ENCODE results near the gene NEMP1. TPM values are rescaled to one million over a fixed set of nuclear protein-coding genes. Genes with fewer than 3 reads are reported as not detected.
A peak's percentile ranks its signal among the peaks of the same experiment; 100 is the strongest.

Gene NEMP1
- total and polyA plus RNA-seq, 2 donors = 9.5 to 19.5 TPM

DNA sequence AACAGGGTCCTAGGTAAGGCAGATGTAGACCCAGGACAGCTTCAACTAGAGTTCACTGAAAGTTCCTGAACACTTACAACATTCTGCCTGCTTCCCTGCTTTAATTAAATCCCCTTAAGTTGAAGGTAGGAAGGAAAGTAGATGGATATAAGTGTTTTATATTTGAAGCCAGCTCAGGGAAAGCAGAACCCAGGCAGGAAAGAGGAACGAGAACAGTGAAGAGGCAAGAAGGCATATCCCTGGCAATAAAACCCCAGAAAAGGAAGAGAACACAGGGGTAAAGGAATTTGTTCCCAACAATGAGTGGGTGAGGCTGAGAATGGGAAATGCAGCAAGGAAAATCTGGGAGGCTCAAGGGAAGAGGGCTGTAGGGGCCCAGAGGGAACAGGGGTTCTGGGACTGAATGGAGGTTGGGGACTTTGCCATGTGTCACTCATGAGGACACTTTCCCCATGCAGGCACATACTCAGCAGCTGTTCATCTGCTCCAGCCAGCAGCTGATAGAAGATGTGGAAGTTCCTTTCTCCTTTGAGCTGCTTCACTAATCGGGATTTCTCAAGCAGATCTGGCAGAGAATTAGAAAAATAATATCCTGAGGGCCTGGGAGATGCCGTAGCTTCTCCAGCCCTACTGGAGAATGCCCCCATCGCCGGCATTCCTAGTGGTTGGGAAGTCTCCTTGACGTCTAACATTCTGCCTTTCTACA lies 32.4 kb downstream of the NEMP1 start:
- H3K27ac ChIP-seq (ENCODE audit: low read depth in 1 of 2, low read length in 1 of 2) = peak overlapping the region in 1 of 2 donors; percentile 84
- H3K4me3 ChIP-seq (ENCODE audit: low read length in 2 of 2) = no peak overlapping the region
- no peak for DNase-seq (ENCODE audit: low read depth in 6 of 9, low spot score in 9 of 9)
- H3K9me3 ChIP-seq (ENCODE audit: control insufficient read depth in 2 of 2, insufficient read depth in 1 of 2, low read length in 1 of 2) = no peaks in the 10 kb centered on the region
- H3K4me1 ChIP-seq (ENCODE audit: control insufficient read depth in 2 of 2, insufficient read depth in 2 of 2, low read length in 2 of 2) = peaks cover 29 to 42% of the 10 kb centered on the region in 2 donors
- 87% methylated on average over 6 of the region's 6 CpGs for WGBS
- H3K27me3 ChIP-seq (ENCODE audit: control insufficient read depth in 2 of 2, insufficient read depth in 1 of 2, low read length in 1 of 2) = no peaks in the 10 kb centered on the region
- no peaks in the 10 kb centered on the region for H3K36me3 ChIP-seq (ENCODE audit: control insufficient read depth in 2 of 2, insufficient read depth in 2 of 2, low read length in 1 of 2)

- H3K36me3 ChIP-seq (ENCODE audit: control insufficient read depth in 2 of 2, insufficient read depth in 2 of 2, low read length in 1 of 2) = no peaks in the 10 kb centered on the region
- no peak overlapping the region for H3K4me3 ChIP-seq (ENCODE audit: low read length in 2 of 2)
- 96% methylated on average over 3 of the region's 3 CpGs for WGBS
- H3K4me1 ChIP-seq (ENCODE audit: control insufficient read depth in 2 of 2, insufficient read depth in 2 of 2, low read length in 2 of 2) = peaks cover 34 to 50% of the 10 kb centered on the region in 2 donors
- DNase-seq (ENCODE audit: low read depth in 6 of 9, low spot score in 9 of 9) = no peak
- H3K27me3 ChIP-seq (ENCODE audit: control insufficient read depth in 2 of 2, insufficient read depth in 1 of 2, low read length in 1 of 2) = no peaks in the 10 kb centered on the region
- H3K27ac ChIP-seq (ENCODE audit: low read depth in 1 of 2, low read length in 1 of 2) = no peak overlapping the region
- no peaks in the 10 kb centered on the region for H3K9me3 ChIP-seq (ENCODE audit: control insufficient read depth in 2 of 2, insufficient read depth in 1 of 2, low read length in 1 of 2)
Observed at GRCh38 chr12:57044889-57045288, 33.7 kb downstream of the NEMP1 start.

- Histone ChIP-seq H3K4me1 (ENCODE audit: control insufficient read depth in 2 of 2, insufficient read depth in 2 of 2, low read length in 2 of 2) (peaks cover 38 to 54% of the 10 kb centered on the region in 2 donors), H3K27me3 (ENCODE audit: control insufficient read depth in 2 of 2, insufficient read depth in 1 of 2, low read length in 1 of 2) (no peaks in the 10 kb centered on the region), H3K36me3 (ENCODE audit: control insufficient read depth in 2 of 2, insufficient read depth in 2 of 2, low read length in 1 of 2) (no peaks in the 10 kb centered on the region), H3K4me3 (ENCODE audit: low read length in 2 of 2) (no peak overlapping the region), H3K9me3 (ENCODE audit: control insufficient read depth in 2 of 2, insufficient read depth in 1 of 2, low read length in 1 of 2) (no peaks in the 10 kb centered on the region), H3K27ac (ENCODE audit: low read depth in 1 of 2, low read length in 1 of 2) (no peak overlapping the region)
- WGBS = 97% methylated on average over 6 of the region's 6 CpGs
- no peak for DNase-seq (ENCODE audit: low read depth in 6 of 9, low spot score in 9 of 9)
Observed at GRCh38 chr12:57044468-57044867, 34.1 kb downstream of the NEMP1 start.

DNA sequence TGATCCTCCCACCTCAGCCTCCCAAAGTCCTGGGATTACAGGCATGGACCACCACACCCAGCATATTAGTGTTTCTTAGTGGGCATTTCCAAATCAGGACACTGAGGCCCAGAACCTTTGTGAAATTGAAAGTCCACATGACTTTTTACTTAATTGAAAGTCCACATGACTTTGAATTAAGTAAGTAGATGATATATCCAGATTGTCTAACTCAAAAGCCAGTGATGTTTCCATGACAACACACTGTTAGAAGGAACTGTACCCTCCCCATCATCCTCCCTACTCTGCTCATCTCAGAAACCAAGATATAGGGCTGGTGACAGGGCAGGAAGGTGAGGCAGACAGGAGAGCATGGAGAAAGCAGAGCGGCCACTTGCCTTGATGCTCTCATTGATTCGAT lies 35.9 kb downstream of the NEMP1 start:
- Histone ChIP-seq H3K4me1 (ENCODE audit: control insufficient read depth in 2 of 2, insufficient read depth in 2 of 2, low read length in 2 of 2) (peaks cover 36 to 39% of the 10 kb centered on the region in 2 donors), H3K9me3 (ENCODE audit: control insufficient read depth in 2 of 2, insufficient read depth in 1 of 2, low read length in 1 of 2) (peaks cover 0 to 3% of the 10 kb centered on the region in 2 donors), H3K36me3 (ENCODE audit: control insufficient read depth in 2 of 2, insufficient read depth in 2 of 2, low read length in 1 of 2) (no peaks in the 10 kb centered on the region), H3K27ac (ENCODE audit: low read depth in 1 of 2, low read length in 1 of 2) (no peak overlapping the region), H3K27me3 (ENCODE audit: control insufficient read depth in 2 of 2, insufficient read depth in 1 of 2, low read length in 1 of 2) (no peaks in the 10 kb centered on the region), H3K4me3 (ENCODE audit: low read length in 2 of 2) (no peak overlapping the region)
- DNase-seq (ENCODE audit: low read depth in 6 of 9, low spot score in 9 of 9) = no peak
- WGBS = 100% methylated on average over 2 of the region's 2 CpGs

DNA sequence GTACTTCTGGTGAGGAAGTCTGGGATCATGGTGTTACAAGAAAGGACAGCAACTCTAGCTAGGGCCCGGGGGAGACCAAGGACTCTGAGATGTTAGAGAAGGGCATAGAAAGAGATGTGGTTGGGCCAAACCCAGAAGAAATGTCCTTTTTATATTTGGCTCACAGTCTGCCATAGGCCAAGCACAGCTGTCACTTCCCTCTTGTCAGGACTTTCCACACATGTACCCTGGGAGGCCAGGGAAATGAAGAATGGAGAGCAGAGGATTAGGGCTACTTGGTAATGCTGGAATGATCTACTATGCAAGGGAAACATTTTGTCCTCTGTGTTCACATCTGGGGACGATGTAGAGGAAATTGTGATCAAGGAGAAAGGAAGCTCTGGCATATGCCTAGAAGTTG lies 37.8 kb downstream of the NEMP1 start:
- peaks cover 16 to 20% of the 10 kb centered on the region in 2 donors for H3K4me1 ChIP-seq (ENCODE audit: control insufficient read depth in 2 of 2, insufficient read depth in 2 of 2, low read length in 2 of 2)
- no peak for DNase-seq (ENCODE audit: low read depth in 6 of 9, low spot score in 9 of 9)
- WGBS = 49% methylated on average over 2 of the region's 2 CpGs

GRCh38 chr12:57040211-57040610 lies 38.4 kb downstream of the NEMP1 start:
- no peak overlapping the region for H3K27ac ChIP-seq (ENCODE audit: low read depth in 1 of 2, low read length in 1 of 2)
- no peak for DNase-seq (ENCODE audit: low read depth in 6 of 9, low spot score in 9 of 9)

More for the DNA sequence above, 37.8 kb downstream of the NEMP1 start:
- no peak overlapping the region for H3K27ac ChIP-seq (ENCODE audit: low read depth in 1 of 2, low read length in 1 of 2)
- no peak overlapping the region for H3K4me3 ChIP-seq (ENCODE audit: low read length in 2 of 2)
- H3K36me3 ChIP-seq (ENCODE audit: control insufficient read depth in 2 of 2, insufficient read depth in 2 of 2, low read length in 1 of 2) = no peaks in the 10 kb centered on the region
- H3K9me3 ChIP-seq (ENCODE audit: control insufficient read depth in 2 of 2, insufficient read depth in 1 of 2, low read length in 1 of 2) = peaks cover 0 to 3% of the 10 kb centered on the region in 2 donors
- no peaks in the 10 kb centered on the region for H3K27me3 ChIP-seq (ENCODE audit: control insufficient read depth in 2 of 2, insufficient read depth in 1 of 2, low read length in 1 of 2)

DNA sequence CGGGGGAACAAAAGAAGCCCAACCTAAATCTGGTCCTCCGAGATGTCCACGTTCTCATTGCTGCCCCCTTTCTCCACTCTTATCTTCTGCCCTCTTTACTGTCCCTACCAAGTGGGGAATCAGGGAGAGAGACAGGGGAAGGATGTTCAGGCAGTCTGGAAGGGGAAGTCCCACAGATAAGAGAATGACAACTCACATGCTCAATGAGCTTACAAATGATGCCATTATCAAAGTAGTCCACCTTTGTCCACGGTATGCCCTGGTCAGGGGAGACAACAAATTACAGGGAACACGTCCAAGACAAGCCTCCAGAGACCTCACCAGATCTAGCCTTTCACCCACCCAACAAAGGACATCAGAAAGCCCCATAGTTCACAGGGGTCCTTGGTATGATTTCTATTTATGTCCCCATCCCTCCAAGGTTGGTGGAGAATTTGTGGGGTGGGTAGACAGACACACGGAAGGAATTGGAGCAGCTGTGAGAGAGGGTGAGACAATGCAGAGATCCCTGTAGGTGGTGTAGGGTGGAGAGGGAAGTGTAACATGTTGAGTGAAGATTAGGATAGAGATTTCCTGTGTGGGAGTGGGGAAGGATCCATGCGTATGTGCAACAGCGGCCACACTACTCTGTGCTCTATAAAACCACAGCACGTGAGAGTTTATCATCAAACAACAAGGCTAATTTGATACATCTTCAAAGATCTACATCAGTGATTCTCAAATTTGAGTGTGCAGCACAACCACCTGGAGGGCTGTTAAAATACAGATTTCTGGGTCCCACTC lies 39.4 kb downstream of the NEMP1 start:
- Histone ChIP-seq H3K4me3 (ENCODE audit: low read length in 2 of 2) (no peak overlapping the region), H3K27me3 (ENCODE audit: control insufficient read depth in 2 of 2, insufficient read depth in 1 of 2, low read length in 1 of 2) (no peaks in the 10 kb centered on the region), H3K36me3 (ENCODE audit: control insufficient read depth in 2 of 2, insufficient read depth in 2 of 2, low read length in 1 of 2) (no peaks in the 10 kb centered on the region), H3K4me1 (ENCODE audit: control insufficient read depth in 2 of 2, insufficient read depth in 2 of 2, low read length in 2 of 2) (peaks cover 15 to 17% of the 10 kb centered on the region in 2 donors), H3K27ac (ENCODE audit: low read depth in 1 of 2, low read length in 1 of 2) (no peak overlapping the region), H3K9me3 (ENCODE audit: control insufficient read depth in 2 of 2, insufficient read depth in 1 of 2, low read length in 1 of 2) (peaks cover 0 to 3% of the 10 kb centered on the region in 2 donors)
- WGBS = 60% methylated on average over 9 of the region's 9 CpGs
- no peak for DNase-seq (ENCODE audit: low read depth in 6 of 9, low spot score in 9 of 9)

More at GRCh38 chr12:57040211-57040610, 38.4 kb downstream of the NEMP1 start:
- Histone ChIP-seq H3K4me3 (ENCODE audit: low read length in 2 of 2) (no peak overlapping the region), H3K4me1 (ENCODE audit: control insufficient read depth in 2 of 2, insufficient read depth in 2 of 2, low read length in 2 of 2) (peaks cover 15 to 17% of the 10 kb centered on the region in 2 donors), H3K9me3 (ENCODE audit: control insufficient read depth in 2 of 2, insufficient read depth in 1 of 2, low read length in 1 of 2) (peaks cover 0 to 3% of the 10 kb centered on the region in 2 donors), H3K36me3 (ENCODE audit: control insufficient read depth in 2 of 2, insufficient read depth in 2 of 2, low read length in 1 of 2) (no peaks in the 10 kb centered on the region), H3K27me3 (ENCODE audit: control insufficient read depth in 2 of 2, insufficient read depth in 1 of 2, low read length in 1 of 2) (no peaks in the 10 kb centered on the region)
- 97% methylated on average over 4 of the region's 4 CpGs for WGBS

GRCh38 chr12:57037264-57037663 lies 41.3 kb downstream of the NEMP1 start:
- WGBS = 97% methylated on average over 3 of the region's 3 CpGs
- no peak overlapping the region for H3K4me3 ChIP-seq (ENCODE audit: low read length in 2 of 2)
- peaks cover 15 to 17% of the 10 kb centered on the region in 2 donors for H3K4me1 ChIP-seq (ENCODE audit: control insufficient read depth in 2 of 2, insufficient read depth in 2 of 2, low read length in 2 of 2)
- no peaks in the 10 kb centered on the region for H3K27me3 ChIP-seq (ENCODE audit: control insufficient read depth in 2 of 2, insufficient read depth in 1 of 2, low read length in 1 of 2)
- H3K27ac ChIP-seq (ENCODE audit: low read depth in 1 of 2, low read length in 1 of 2) = no peak overlapping the region
- DNase-seq (ENCODE audit: low read depth in 6 of 9, low spot score in 9 of 9) = no peak
- no peaks in the 10 kb centered on the region for H3K36me3 ChIP-seq (ENCODE audit: control insufficient read depth in 2 of 2, insufficient read depth in 2 of 2, low read length in 1 of 2)
- H3K9me3 ChIP-seq (ENCODE audit: control insufficient read depth in 2 of 2, insufficient read depth in 1 of 2, low read length in 1 of 2) = peaks cover 0 to 3% of the 10 kb centered on the region in 2 donors

- Histone ChIP-seq H3K4me3 (ENCODE audit: low read length in 2 of 2) (no peak overlapping the region), H3K27ac (ENCODE audit: low read depth in 1 of 2, low read length in 1 of 2) (no peak overlapping the region), H3K9me3 (ENCODE audit: control insufficient read depth in 2 of 2, insufficient read depth in 1 of 2, low read length in 1 of 2) (no peaks in the 10 kb centered on the region), H3K36me3 (ENCODE audit: control insufficient read depth in 2 of 2, insufficient read depth in 2 of 2, low read length in 1 of 2) (no peaks in the 10 kb centered on the region), H3K27me3 (ENCODE audit: control insufficient read depth in 2 of 2, insufficient read depth in 1 of 2, low read length in 1 of 2) (no peaks in the 10 kb centered on the region), H3K4me1 (ENCODE audit: control insufficient read depth in 2 of 2, insufficient read depth in 2 of 2, low read length in 2 of 2) (peaks cover 23 to 36% of the 10 kb centered on the region in 2 donors)
- DNase-seq (ENCODE audit: low read depth in 6 of 9, low spot score in 9 of 9) = no peak
- 95% methylated on average over 3 of the region's 3 CpGs for WGBS
Observed at GRCh38 chr12:57033431-57033830, 45.2 kb downstream of the NEMP1 start.

All from thymus (tissue), 11 donors.